GM12872 (cell line): ENCODE measurements around the gene AADAT.

Source experiments
- CTCF ChIP-seq: IDR thresholded peaks from 3 replicates; pipeline ENCODE4 v1.5.1; 2011; ENCODE audit warnings: low read depth, mild to moderate bottlenecking, low read length, moderate library complexity; ENCODE audit not compliant: insufficient read depth

AADAT gene

DNA sequence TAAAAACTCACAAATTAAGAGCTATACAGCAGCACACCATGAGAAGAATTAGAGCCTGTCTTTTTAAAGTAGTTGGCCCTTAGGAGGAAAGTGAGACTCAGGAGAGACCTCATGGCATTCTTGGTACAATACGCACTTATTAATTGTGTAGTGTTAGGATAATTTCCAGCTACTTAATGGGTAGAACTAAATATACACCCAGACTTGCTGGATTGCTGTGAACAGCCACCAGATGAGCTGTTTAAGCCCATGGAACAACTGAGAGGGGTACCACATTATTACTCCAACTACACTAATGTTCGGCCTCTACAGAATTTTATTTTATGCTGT is 77.2 kb downstream of the AADAT start:
- no peak for TF ChIP-seq CTCF

GRCh38 chr4:170011921-170012628 is 77.7 kb downstream of the AADAT start:
- TF ChIP-seq CTCF: no peak
